Measurements from ENCODE around the gene PACSIN1. TPM values are rescaled to one million over a fixed set of nuclear protein-coding genes. Genes with fewer than 3 reads are reported as not detected.

PACSIN1 gene
- total and polyA plus RNA-seq, 10 of the 15 experiments (the other 5 are each of a cell fraction or from before 2014, with no cell fraction given) = 0.50 to 9.4 (median 2.8) TPM

DNA sequence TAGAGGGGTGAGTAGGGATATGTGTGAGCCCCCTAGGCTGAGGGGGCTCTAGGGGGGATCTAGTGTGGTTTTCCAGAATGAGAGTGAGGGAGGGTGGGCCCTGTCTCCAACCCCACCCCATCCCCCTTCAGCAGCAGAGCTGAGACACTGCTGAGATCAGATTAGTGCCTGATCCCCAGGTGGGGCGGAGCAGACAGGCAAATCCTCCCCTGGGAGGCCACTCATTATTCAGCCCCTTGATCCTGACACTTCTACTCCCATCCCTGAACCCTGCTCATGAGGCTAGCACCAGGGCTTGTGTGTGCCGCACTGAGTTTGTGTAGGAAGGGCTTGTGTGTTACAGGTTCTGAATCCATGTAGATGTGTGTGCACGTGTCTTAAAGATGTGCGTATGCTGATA, 47.8 kb downstream of the PACSIN1 start (continued):
- TF ChIP-seq, protein P1, sequence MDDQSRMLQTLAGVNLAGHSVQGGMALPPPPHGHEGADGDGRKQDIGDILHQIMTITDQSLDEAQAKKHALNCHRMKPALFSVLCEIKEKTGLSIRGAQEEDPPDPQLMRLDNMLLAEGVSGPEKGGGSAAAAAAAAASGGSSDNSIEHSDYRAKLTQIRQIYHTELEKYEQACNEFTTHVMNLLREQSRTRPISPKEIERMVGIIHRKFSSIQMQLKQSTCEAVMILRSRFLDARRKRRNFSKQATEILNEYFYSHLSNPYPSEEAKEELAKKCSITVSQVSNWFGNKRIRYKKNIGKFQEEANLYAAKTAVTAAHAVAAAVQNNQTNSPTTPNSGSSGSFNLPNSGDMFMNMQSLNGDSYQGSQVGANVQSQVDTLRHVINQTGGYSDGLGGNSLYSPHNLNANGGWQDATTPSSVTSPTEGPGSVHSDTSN (IDR thresholded peaks at IDR 0.05; ENCODE audit: insufficient replicate concordance, low read depth, low read length) = no peak
- TF ChIP-seq NR2F1 (conservative IDR thresholded peaks at IDR 0.05) = no peak
- TF ChIP-seq, protein P2, sequence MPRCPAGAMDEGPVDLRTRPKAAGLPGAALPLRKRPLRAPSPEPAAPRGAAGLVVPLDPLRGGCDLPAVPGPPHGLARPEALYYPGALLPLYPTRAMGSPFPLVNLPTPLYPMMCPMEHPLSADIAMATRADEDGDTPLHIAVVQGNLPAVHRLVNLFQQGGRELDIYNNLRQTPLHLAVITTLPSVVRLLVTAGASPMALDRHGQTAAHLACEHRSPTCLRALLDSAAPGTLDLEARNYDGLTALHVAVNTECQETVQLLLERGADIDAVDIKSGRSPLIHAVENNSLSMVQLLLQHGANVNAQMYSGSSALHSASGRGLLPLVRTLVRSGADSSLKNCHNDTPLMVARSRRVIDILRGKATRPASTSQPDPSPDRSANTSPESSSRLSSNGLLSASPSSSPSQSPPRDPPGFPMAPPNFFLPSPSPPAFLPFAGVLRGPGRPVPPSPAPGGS (IDR thresholded peaks at IDR 0.05; ENCODE audit: borderline replicate concordance, insufficient read depth, low read depth, low read length, poor library complexity, severe bottlenecking) = no peak
- no peak for TF ChIP-seq YBX1 (IDR thresholded peaks at IDR 0.05)
- no peak for TF ChIP-seq RAD21 (IDR thresholded peaks at IDR 0.05; ENCODE audit: insufficient read depth, low read depth, low read length)
- TF ChIP-seq, protein P3, sequence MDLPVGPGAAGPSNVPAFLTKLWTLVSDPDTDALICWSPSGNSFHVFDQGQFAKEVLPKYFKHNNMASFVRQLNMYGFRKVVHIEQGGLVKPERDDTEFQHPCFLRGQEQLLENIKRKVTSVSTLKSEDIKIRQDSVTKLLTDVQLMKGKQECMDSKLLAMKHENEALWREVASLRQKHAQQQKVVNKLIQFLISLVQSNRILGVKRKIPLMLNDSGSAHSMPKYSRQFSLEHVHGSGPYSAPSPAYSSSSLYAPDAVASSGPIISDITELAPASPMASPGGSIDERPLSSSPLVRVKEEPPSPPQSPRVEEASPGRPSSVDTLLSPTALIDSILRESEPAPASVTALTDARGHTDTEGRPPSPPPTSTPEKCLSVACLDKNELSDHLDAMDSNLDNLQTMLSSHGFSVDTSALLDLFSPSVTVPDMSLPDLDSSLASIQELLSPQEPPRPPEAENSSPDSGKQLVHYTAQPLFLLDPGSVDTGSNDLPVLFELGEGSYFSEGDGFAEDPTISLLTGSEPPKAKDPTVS (IDR thresholded peaks at IDR 0.05; ENCODE audit: low read depth, low read length) = no peak
- TF ChIP-seq MTA2 (IDR thresholded peaks at IDR 0.05; ENCODE audit: low read depth) = no peak
- no peak for TF ChIP-seq ATF7 (IDR thresholded peaks at IDR 0.05; ENCODE audit: low read depth)
- no peak for TF ChIP-seq IKZF2 (IDR thresholded peaks at IDR 0.05)
- TF ChIP-seq MEF2A (IDR thresholded peaks at IDR 0.05; ENCODE audit: insufficient read depth, low read depth, low read length) = no peak

Measured in GM12878 (cell line).